NCI-H446 treated with DMSO at 0.1 percent for 48 hours (cell line): Measurements from ENCODE around the gene GFM1.

Experiments used
- DNase-seq: peaks from one replicate; lab custom pipeline; 2025; lab: John Stamatoyannopoulos, UW

Gene GFM1

DNA sequence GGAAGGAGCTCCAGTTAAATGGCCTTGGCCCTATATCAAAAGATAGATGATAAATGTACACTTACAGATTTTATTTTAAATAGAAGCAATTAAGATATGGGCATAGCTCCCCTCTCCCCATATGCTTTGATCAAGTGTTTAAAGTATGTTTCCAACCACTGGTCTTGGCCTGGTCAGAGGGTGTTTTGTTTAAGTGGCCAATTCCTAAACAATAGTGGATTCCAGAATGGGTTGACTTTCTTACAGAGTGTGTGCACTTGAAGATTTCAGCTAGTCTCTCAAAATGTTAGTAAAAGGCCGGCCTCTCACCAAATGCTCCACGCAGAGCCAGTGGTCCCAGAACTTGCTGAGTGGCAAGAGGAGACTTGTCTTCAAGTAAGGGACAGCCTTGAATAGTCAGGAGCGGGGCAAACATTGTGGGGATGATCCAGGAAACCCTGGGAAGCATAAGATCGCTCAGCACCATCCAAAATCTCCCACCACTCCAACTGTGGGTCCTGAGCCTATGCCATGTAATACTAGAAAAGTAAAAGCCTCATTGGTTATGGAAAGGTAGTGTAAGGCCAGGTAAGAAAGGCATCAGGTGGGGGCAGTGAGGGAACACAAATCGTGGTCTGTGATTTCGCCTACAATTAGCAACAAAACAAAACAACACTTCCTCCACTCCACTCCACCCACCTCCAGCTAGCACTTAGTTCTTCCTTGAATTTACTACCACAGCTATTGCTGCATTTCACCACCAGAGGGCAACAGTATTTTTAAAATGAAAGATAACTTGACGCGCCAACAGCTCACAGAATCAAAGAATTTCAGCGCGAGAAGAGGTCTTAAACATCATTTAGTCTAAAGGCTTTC, 83.1 kb downstream of the GFM1 start:
- peak; percentile 37 for DNase-seq

DNA sequence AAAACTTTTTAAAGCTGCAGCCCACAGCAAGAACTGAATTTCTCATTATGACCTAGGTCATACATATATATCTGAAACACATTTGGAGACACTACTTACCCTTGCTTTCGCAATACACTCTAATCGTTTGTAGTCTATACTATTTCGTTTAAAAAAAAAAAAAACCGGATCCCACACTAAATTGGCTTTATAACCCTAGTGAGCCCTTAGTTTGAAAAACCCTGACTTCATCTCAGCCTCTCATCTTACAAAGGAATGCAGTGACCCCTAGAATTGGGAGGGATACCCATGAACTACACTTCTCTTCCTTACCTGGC, 83.7 kb downstream of the GFM1 start:
- DNase-seq, result no peak

DNA sequence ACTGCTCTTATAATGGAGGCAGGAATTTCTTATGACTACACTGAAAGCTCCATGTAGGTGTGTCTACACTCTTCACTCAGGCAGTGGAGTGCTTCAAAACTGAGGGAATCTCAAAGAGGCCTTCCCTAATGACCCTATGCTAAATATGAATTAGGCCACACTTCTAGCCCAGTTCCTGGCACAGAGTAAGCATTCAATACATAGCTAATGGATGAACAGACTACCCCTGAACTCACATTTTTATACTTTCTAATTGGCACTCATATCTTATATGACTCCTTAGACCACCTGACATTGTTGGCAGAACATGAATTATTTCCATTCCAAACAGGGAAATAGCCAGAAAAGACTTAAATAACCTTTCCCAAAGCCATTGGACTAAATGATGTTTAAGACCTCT, 84.5 kb downstream of the GFM1 start:
- no peak for DNase-seq

DNA sequence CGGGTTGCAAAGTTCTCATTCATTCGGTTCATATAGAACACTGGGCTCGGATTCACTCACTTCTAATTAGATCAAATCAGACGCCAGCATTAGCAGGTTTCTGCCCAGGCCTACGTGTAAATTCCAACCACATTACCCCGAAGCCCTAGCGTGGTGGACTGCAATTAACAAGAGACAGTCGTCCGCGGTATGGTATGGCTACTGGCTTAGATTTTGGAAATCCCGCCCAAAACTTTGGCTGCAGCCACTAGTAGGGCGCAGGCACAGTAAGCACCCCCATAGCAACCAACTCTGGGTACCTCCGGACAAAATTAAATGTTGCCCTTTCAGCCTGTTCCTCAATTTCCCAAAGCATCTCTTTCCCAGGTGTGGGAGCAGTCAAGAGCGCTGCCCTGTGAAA, 87.2 kb downstream of the GFM1 start:
- no peak for DNase-seq

DNA sequence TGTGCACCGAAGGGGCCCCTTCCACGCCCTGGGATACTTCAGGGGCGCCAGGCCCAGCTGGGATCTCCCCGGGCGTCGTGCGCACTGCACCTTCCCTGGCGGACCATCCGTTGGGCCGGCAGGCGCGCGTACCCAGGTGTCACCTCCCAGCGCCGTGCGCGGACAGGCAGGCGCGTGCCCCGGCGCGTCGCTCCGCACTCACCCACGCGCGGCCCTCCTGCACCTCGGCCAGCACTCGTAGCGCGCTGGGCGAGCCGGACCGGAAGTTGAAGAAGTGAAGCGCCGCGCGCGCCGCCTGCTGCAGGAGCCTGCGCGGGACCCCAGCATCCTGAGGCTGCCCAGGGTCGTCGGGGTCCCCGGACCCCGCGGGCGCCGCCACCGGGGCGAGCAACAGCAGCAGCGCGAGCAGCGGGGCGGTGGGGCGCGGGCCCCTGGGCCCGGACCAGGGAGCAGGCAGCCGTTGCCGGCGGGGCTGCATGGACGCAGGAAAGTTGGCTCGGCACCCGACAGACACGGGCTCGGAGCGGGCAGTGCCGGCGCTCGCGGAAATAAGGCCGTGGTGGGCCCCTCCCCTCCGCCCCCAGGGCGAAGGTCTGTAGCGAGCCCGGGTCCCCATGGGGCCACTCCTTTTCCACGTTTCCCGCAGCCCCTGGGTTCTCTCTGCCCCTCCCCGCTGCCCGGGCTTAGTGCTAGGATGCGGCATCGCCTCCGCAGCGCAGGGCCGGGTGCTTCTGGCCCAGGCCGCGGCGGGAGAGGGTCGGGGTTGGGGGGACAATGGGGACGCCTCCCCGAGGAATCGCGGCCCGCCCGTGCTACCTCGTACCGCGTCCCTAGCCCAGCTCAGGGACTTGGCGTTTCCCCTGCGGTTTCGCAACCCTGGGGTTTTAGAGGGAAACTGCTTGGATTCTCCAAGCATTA, 87.9 kb downstream of the GFM1 start, which contains the start of gene RARRES1:
Gene RARRES1 (minus strand): TSS at position 520 of the 918 bp plus-strand sequence. CDS start 42 bp downstream, at position 478.
- peak; percentile 42 for DNase-seq

DNA sequence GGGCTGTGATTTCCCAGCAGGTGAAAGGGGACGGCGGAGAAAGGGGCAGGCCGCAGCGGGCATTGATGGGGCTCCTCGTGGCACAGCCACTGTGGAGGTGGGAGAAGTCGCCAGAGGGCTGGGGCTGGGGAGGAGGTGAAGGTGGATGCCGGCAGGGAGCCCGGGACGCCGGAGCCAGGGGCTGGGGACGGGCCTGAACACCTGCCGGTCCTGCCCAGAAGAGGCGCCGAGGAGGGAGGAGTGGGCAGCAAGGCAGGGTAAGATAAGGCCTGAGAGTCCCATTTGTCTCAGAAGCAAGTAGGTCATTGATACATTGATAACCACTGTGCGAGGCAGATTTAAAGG, 88.5 kb downstream of the GFM1 start:
- DNase-seq, result no peak

DNA sequence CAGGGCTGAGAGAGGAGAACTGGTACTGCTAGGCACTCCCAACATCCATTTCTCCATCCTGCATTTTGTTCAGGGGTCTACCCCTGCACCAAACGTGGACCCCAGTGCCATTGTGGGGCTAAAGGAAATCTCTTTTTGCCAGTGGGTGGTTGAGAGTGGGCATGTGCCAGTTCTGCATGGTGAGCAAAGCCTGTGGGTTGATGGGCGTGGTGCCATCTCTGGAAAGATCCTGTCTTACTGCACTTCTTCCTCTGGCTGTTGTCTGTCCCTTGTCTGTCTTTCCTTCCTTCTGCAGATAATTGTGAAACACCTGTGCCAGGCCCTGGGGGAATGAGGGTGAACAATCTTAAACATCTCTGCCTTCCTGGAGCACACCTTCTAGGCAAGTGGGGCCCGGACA, 89.3 kb downstream of the GFM1 start:
- DNase-seq, result no peak

DNA sequence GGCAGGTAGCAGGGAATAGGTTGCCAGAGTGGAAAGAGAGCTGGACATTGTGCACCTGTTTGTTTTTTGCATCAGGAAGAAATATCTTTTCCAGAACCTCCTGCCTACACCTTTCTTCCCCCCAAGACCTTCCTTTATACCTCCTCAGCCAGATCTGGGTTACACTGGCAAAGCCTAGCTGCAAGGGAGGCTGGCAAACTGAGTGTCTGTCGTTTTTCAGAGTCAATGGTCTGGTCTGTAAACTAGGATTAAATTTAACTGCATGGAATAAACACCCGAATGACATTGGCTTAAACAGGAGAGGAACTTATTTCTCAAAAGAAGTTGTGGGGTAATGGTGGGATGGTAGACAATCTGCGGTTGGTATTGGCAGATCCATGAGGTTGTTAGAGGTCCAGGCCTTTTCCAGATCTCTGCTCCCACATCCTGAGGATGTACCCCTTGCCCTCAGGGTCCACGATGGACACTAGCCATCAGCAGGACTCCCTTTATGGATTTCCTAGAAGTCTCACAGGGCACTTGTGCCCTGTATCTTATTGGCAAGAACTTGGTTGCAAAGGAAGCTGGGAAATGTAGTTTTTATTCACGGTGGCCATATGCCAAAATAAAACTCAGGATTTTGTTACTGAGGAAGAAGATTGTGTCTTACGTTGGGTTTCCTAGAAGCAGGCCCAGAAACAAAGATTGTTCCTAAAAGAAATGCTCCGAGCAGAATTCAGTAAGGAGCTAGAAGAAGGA, 91.1 kb downstream of the GFM1 start:
- no peak for DNase-seq

DNA sequence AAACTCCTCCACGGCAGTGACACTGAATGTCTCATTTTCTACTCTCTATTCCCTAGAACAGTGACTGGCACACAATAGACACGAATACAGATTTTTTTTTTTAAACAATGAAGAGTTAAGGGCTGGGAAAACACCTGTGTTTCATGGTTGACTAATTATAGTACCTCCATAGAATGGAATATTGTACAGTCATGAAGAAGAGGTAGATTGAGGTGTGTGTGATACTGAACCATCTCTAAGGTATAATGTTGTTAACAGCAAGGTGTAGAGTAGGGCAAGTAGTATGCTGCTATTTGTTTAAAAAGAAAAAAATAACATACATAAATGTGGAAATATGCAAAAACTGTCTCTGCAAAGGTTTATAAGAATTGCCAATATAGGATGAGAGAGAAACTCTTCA, 93.1 kb downstream of the GFM1 start:
- no peak for DNase-seq

DNA sequence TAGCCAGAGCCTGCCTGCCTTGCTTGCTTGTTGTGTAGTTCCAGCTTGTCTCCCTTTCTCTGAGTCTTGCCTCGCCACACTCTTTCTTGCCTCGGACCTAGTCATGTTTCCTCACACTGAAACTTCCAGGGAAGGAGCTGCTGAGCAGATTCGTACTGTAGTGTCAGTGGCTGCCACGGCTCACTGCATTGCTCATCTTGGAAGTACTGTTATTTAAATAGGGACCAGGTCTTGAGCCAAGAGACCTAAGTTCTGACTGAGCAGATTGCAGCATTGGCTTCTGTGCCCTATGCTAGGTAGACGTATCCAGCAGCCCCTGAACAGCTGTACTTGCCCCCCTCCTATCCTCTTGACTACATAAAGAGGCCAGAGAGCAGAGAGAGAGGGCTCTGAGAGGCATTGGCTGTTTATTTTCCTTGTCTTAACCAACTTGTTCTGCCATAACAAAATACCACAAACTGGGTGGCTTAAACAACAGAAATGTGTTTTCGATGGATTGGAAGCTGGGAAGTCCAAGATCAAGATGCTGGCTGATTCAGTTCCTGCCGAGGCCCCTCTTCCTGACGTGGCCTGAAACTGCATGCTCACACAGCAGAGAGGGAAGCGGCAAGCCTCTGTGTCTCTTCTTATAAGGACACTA, 93.8 kb downstream of the GFM1 start:
- no peak for DNase-seq

DNA sequence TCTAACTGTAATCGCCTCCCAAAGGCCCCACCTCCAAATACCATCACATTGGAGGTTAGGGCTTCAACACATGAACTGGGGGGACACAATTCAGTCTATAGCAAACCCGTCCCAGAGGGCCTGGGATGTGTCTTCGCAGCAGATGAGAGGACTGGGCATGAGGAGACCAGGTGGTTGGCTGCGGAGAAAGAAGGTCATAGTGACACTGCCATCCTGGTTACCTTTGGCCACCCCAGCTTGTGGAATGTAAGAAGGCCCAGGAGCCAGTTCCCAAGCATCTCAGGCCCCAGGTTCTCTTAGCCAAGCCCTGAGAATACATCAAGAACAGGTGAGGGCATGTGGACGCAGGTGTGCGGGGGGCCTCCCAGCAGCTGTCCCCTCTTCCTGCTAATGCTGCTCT, 94.3 kb downstream of the GFM1 start:
- DNase-seq, result no peak

DNA sequence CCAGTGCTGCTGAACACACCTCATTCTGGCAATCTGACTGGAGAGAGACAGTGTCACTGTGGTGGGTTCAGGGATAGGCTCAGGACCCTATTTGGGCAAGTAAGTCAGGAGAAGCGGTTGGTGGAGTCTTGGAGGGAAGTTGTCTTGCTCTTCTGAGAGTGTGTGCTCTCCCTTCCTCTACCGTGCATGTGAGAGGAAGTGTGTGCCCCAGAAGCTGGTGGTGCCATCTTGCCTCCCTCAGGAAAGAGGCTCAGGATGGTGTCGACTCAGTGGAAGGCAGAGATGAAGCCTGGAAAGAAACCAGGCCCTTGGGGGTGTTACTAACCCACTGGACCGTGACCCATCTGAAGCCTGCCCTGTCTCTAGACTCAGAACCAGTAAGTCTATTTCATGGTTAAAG, 94.8 kb downstream of the GFM1 start:
- no peak for DNase-seq

DNA sequence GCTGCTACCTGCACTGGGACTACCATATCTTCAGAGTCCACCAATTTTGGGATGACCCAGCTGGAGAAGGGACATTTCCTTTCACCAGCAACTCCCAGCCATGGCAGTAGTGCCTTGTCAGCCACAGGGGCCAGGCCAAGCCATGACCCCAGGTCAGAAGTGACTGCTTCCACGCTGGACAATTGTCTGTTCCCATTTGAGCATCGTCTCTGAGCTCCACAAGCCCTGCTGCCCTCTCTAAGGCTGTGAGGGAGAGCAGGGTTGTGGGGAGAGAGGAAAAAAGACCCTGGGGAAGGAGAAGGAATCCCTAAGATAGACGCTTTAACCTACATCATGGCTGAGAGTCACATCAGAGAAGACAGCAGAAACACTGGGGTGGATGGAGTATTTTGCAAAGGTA, 95.3 kb downstream of the GFM1 start:
- DNase-seq, result no peak
